ENCODE measurements around the gene RTP2. TPM values are rescaled to one million over a fixed set of nuclear protein-coding genes. Genes with fewer than 3 reads are reported as not detected.

The RTP2 gene
- total and polyA plus RNA-seq, 9 of the 15 experiments (the other 6 are each of a cell fraction or from before 2014, with no cell fraction given), result not detected

DNA sequence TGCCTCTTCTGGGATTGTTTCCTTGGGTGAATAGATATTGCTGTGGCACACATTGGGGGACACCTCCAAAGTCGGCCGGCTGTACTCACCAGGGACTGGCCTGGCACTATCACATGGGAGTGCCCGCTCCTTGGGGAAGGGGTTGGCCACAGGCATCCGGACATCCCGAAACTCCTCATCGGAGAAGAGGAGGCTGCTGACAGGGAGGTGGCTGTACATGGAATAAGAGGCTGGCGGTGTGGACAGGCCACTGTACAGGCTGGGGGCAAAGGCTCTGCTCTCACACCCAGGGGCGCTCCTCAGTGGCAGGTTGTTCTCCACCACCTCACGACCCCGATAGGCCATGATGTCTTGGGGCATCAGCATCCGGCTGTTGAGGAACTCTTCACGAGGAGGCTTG is 27.2 kb upstream of the RTP2 start:
- H3K4me2 ChIP-seq (ENCODE audit: insufficient read depth, low read length), result no peak overlapping the region
- H3K79me2 ChIP-seq (ENCODE audit: control insufficient read depth, insufficient read depth, low read length), result no peaks in the 10 kb centered on the region
- no peaks in the 10 kb centered on the region for H3K36me3 ChIP-seq (ENCODE audit: control insufficient read depth, insufficient read depth, low read length)
- no peaks in the 10 kb centered on the region for H3K9me3 ChIP-seq (replicated peaks; ENCODE audit: control insufficient read depth, insufficient read depth, low read depth, low read length)
- POLR2A ChIA-PET, result no interaction called here
- H3K4me1 ChIP-seq (replicated peaks in 1 of 2; ENCODE audit: control insufficient read depth in 2 of 2, insufficient read depth in 2 of 2, low read length in 2 of 2), result no peaks in the 10 kb centered on the region
- FAIRE-seq, result no peak
- no peak overlapping the region for H2AFZ ChIP-seq (ENCODE audit: low read depth, low read length)
- intact Hi-C loops (cut with micrococcal nuclease) (no loop called here), in situ Hi-C loops (cut with MboI) (loop anchor here (25.0 kb wide), 1 partner anchor 1408 kb away; no protein-coding TSS in a partner anchor)
- CTCF ChIA-PET (ENCODE audit: low intra/inter-chr PET ratio), result no interaction called here
- no TSS peak for BruUV-seq (replicated peaks)
- DNase-seq (ENCODE audit: extremely low read depth in 1 of 4, low spot score in 3 of 4), result no peak
- no peaks in the 10 kb centered on the region for H4K20me1 ChIP-seq (replicated peaks; ENCODE audit: control insufficient read depth, insufficient read depth, low read length)
- no peak for ATAC-seq
- no peaks in the 10 kb centered on the region for H3K27me3 ChIP-seq (ENCODE audit: control insufficient read depth in 2 of 2, insufficient read depth in 2 of 2, low read length in 2 of 2)
- H3K9me1 ChIP-seq (ENCODE audit: control insufficient read depth, insufficient read depth, low read length), result no peaks in the 10 kb centered on the region
- H3K4me3 ChIP-seq, result no peak overlapping the region
- no peak for TF ChIP-seq MEIS2 (IDR thresholded peaks at IDR 0.05; ENCODE audit: partially characterized antibody)
- TF ChIP-seq ZBTB33 (CRISPR knock-in tag; IDR thresholded peaks at IDR 0.05), result no peak
- TF ChIP-seq FOS (IDR thresholded peaks at IDR 0.05; ENCODE audit: extremely low read depth, insufficient read length), result no peak
- no peak for TF ChIP-seq CREBBP (IDR thresholded peaks at IDR 0.05; ENCODE audit: low read depth, low read length)
- TF ChIP-seq ZKSCAN3 (CRISPR knock-in tag; IDR thresholded peaks at IDR 0.05), result no peak
- TF ChIP-seq ZNF395 (CRISPR knock-in tag; IDR thresholded peaks at IDR 0.05), result no peak
- TF ChIP-seq NELFE (IDR thresholded peaks at IDR 0.05; ENCODE audit: insufficient read depth, insufficient read length), result no peak
- no peak for TF ChIP-seq RAD51 (IDR thresholded peaks at IDR 0.05; ENCODE audit: borderline replicate concordance, low read depth)
- 0 out of 4 replicates have a peak overlapping the region, but pooled peaks of 1 of the 2 experiments have one; percentile 27 for H3K9ac ChIP-seq (ENCODE audit: insufficient read depth in 1 of 2, low read depth in 2 of 2, low read length in 2 of 2)
- no peak overlapping the region for H3K27ac ChIP-seq (ENCODE audit: extremely low read depth, low read depth, low read length)
- 59% methylated on average over 10 of the region's 12 CpGs for WGBS (ENCODE audit: insufficient coverage, low coverage, missing lambda C conversion rate)

Measured in K562 (cell line).